ENCODE measurements around the gene ARL6IP6. TPM values are rescaled to one million over a fixed set of nuclear protein-coding genes. Genes with fewer than 3 reads are reported as not detected.

Gene ARL6IP6
- total and polyA plus RNA-seq, 2 experiments from 2014 or later, result 30.9 to 33.6 TPM

GRCh38 chr2:152791979-152792378, 73.6 kb downstream of the ARL6IP6 start:
- Histone ChIP-seq H3K4me2 (ENCODE audit: unreplicated experiment) (no peak overlapping the region), H3K9me2 (ENCODE audit: insufficient read depth) (no peaks in the 10 kb centered on the region), H3K27ac (no peak overlapping the region), H3K79me2 (ENCODE audit: insufficient read depth) (no peaks in the 10 kb centered on the region), H3K9me3 (ENCODE audit: low read depth) (no peaks in the 10 kb centered on the region), H2AFZ (no peak overlapping the region), H3K4me3 (no peak overlapping the region), H3K27me3 (replicated peaks; ENCODE audit: insufficient read depth) (no peaks in the 10 kb centered on the region), H3F3A (ENCODE audit: insufficient read depth) (no peaks in the 10 kb centered on the region), H3K4me1 (ENCODE audit: insufficient read depth) (no peaks in the 10 kb centered on the region), H3K36me3 (ENCODE audit: low read depth) (no peaks in the 10 kb centered on the region), H4K20me1 (ENCODE audit: insufficient read depth) (no peaks in the 10 kb centered on the region), H3K9ac (no peak overlapping the region)
- in situ Hi-C loops (cut with MboI), result no loop called here
- TF ChIP-seq EZH2 (IDR thresholded peaks at IDR 0.05; ENCODE audit: insufficient read depth, poor library complexity, severe bottlenecking) (no peak), EZH2phosphoT487 (IDR thresholded peaks at IDR 0.05; ENCODE audit: insufficient read depth, low read depth) (no peak)
- DNase-seq, result no peak
- 66 to 70% methylated on average over 3 of the region's 3 CpGs for WGBS, 2 experiments (ENCODE audit: low coverage in 1 of 2, low lambda C conversion rate in 2 of 2, missing lambda C conversion rate in 2 of 2)

- no peaks in the 10 kb centered on the region for H3K27me3 ChIP-seq (replicated peaks; ENCODE audit: insufficient read depth)
- H3K79me2 ChIP-seq (ENCODE audit: insufficient read depth), result no peaks in the 10 kb centered on the region
- no peak overlapping the region for H3K27ac ChIP-seq
- in situ Hi-C loops (cut with MboI), result no loop called here
- no peak overlapping the region for H3K4me3 ChIP-seq
- H3K4me2 ChIP-seq (ENCODE audit: unreplicated experiment), result no peak overlapping the region
- H3F3A ChIP-seq (ENCODE audit: insufficient read depth), result no peaks in the 10 kb centered on the region
- TF ChIP-seq EZH2 (IDR thresholded peaks at IDR 0.05; ENCODE audit: insufficient read depth, poor library complexity, severe bottlenecking) (no peak), EZH2phosphoT487 (IDR thresholded peaks at IDR 0.05; ENCODE audit: insufficient read depth, low read depth) (no peak)
- H2AFZ ChIP-seq, result 0 out of 2 replicates have a peak overlapping the region, but pooled peaks have one; percentile 24
- H3K9me2 ChIP-seq (ENCODE audit: insufficient read depth), result no peaks in the 10 kb centered on the region
- no peak overlapping the region for H3K9ac ChIP-seq
- H3K36me3 ChIP-seq (ENCODE audit: low read depth), result no peaks in the 10 kb centered on the region
- H3K4me1 ChIP-seq (ENCODE audit: insufficient read depth), result no peaks in the 10 kb centered on the region
- no peak for DNase-seq
- H3K9me3 ChIP-seq (ENCODE audit: low read depth), result no peaks in the 10 kb centered on the region
- H4K20me1 ChIP-seq (ENCODE audit: insufficient read depth), result no peaks in the 10 kb centered on the region
- WGBS, 2 experiments (ENCODE audit: low coverage in 1 of 2, low lambda C conversion rate in 2 of 2, missing lambda C conversion rate in 2 of 2), result 18 to 23% methylated on average over 4 of the region's 4 CpGs
Observed at GRCh38 chr2:152792974-152793373, 74.6 kb downstream of the ARL6IP6 start.

- no peak overlapping the region for H3K4me2 ChIP-seq (ENCODE audit: unreplicated experiment)
- no peaks in the 10 kb centered on the region for H3K4me1 ChIP-seq (ENCODE audit: insufficient read depth)
- no peak overlapping the region for H3K27ac ChIP-seq
- DNase-seq, result no peak
- no peak overlapping the region for H3K9ac ChIP-seq
- H3K9me3 ChIP-seq (ENCODE audit: low read depth), result no peaks in the 10 kb centered on the region
- H4K20me1 ChIP-seq (ENCODE audit: insufficient read depth), result no peaks in the 10 kb centered on the region
- no peaks in the 10 kb centered on the region for H3K36me3 ChIP-seq (ENCODE audit: low read depth)
- WGBS, 2 experiments (ENCODE audit: low coverage in 1 of 2, low lambda C conversion rate in 2 of 2, missing lambda C conversion rate in 2 of 2), result 91 to 94% methylated on average over 1 of the region's 1 CpG
- TF ChIP-seq EZH2 (IDR thresholded peaks at IDR 0.05; ENCODE audit: insufficient read depth, poor library complexity, severe bottlenecking), result no peak
- no peak for TF ChIP-seq EZH2phosphoT487 (IDR thresholded peaks at IDR 0.05; ENCODE audit: insufficient read depth, low read depth)
- no peaks in the 10 kb centered on the region for H3K27me3 ChIP-seq (replicated peaks; ENCODE audit: insufficient read depth)
- no peak overlapping the region for H2AFZ ChIP-seq
- no peaks in the 10 kb centered on the region for H3K9me2 ChIP-seq (ENCODE audit: insufficient read depth)
- no peak overlapping the region for H3K4me3 ChIP-seq
- H3F3A ChIP-seq (ENCODE audit: insufficient read depth), result no peaks in the 10 kb centered on the region
- in situ Hi-C loops (cut with MboI), result no loop called here
- no peaks in the 10 kb centered on the region for H3K79me2 ChIP-seq (ENCODE audit: insufficient read depth)
Observed at GRCh38 chr2:152796941-152797340, 78.5 kb downstream of the ARL6IP6 start.

- no peaks in the 10 kb centered on the region for H4K20me1 ChIP-seq (ENCODE audit: insufficient read depth)
- H3K4me2 ChIP-seq (ENCODE audit: unreplicated experiment), result no peak overlapping the region
- H3K27me3 ChIP-seq (replicated peaks; ENCODE audit: insufficient read depth), result no peaks in the 10 kb centered on the region
- H2AFZ ChIP-seq, result no peak overlapping the region
- in situ Hi-C loops (cut with MboI), result no loop called here
- H3K9me2 ChIP-seq (ENCODE audit: insufficient read depth), result no peaks in the 10 kb centered on the region
- no peaks in the 10 kb centered on the region for H3K4me1 ChIP-seq (ENCODE audit: insufficient read depth)
- no peaks in the 10 kb centered on the region for H3K9me3 ChIP-seq (ENCODE audit: low read depth)
- no peak overlapping the region for H3K4me3 ChIP-seq
- H3K36me3 ChIP-seq (ENCODE audit: low read depth), result no peaks in the 10 kb centered on the region
- H3K9ac ChIP-seq, result no peak overlapping the region
- no peaks in the 10 kb centered on the region for H3K79me2 ChIP-seq (ENCODE audit: insufficient read depth)
- DNase-seq, result no peak
- TF ChIP-seq EZH2 (IDR thresholded peaks at IDR 0.05; ENCODE audit: insufficient read depth, poor library complexity, severe bottlenecking), result no peak
- WGBS, 2 experiments (ENCODE audit: low coverage in 1 of 2, low lambda C conversion rate in 2 of 2, missing lambda C conversion rate in 2 of 2), result 84 to 88% methylated on average over 15 to 29 of the region's 29 CpGs
- H3K27ac ChIP-seq, result no peak overlapping the region
- no peaks in the 10 kb centered on the region for H3F3A ChIP-seq (ENCODE audit: insufficient read depth)
Observed at GRCh38 chr2:152804687-152805408, 86.4 kb downstream of the ARL6IP6 start.
